Skeletal muscle cell (primary cell): ENCODE measurements around the gene LRTM2.

Experiments
- DNase-seq: peaks from one replicate; pipeline ENCODE4 v3.0.0-alpha.2; 2010; ENCODE audit warnings: low read depth
- H3K4me3 ChIP-seq: 2 replicates; pipeline ENCODE4 v1.5.1; 2011; ENCODE audit warnings: low read depth, mild to moderate bottlenecking, control low read depth, low read length, moderate library complexity

LRTM2 gene

GRCh38 chr12:1838994-1839365 is 18.6 kb downstream of the LRTM2 start:
- no peak overlapping the region for H3K4me3 ChIP-seq
- DNase-seq = no peak

- H3K4me3 ChIP-seq = no peak overlapping the region
- no peak for DNase-seq
Observed at GRCh38 chr12:1839464-1839863, 19.1 kb downstream of the LRTM2 start.

- no peak overlapping the region for H3K4me3 ChIP-seq
- no peak for DNase-seq
Observed at GRCh38 chr12:1839956-1840951, 19.9 kb downstream of the LRTM2 start.

GRCh38 chr12:1840981-1841425 is 20.6 kb downstream of the LRTM2 start:
- no peak for DNase-seq
- H3K4me3 ChIP-seq = no peak overlapping the region

GRCh38 chr12:1841586-1842182 is 21.3 kb downstream of the LRTM2 start:
- H3K4me3 ChIP-seq = no peak overlapping the region
- no peak for DNase-seq

GRCh38 chr12:1842183-1842904 is 22.0 kb downstream of the LRTM2 start:
- DNase-seq = no peak
- H3K4me3 ChIP-seq = no peak overlapping the region

- DNase-seq = no peak
- H3K4me3 ChIP-seq = no peak overlapping the region
Observed at GRCh38 chr12:1842905-1843640, 22.7 kb downstream of the LRTM2 start.

GRCh38 chr12:1843641-1844005 is 23.3 kb downstream of the LRTM2 start:
- no peak for DNase-seq
- no peak overlapping the region for H3K4me3 ChIP-seq

GRCh38 chr12:1844223-1844622 is 23.9 kb downstream of the LRTM2 start:
- H3K4me3 ChIP-seq = no peak overlapping the region
- DNase-seq = no peak

- no peak for DNase-seq
- H3K4me3 ChIP-seq = no peak overlapping the region
Observed at GRCh38 chr12:1844661-1845409, 24.5 kb downstream of the LRTM2 start.

- DNase-seq = no peak
- H3K4me3 ChIP-seq = no peak overlapping the region
Observed at GRCh38 chr12:1845427-1845826, 25.1 kb downstream of the LRTM2 start.

GRCh38 chr12:1845886-1846285 is 25.5 kb downstream of the LRTM2 start:
- no peak for DNase-seq
- H3K4me3 ChIP-seq = no peak overlapping the region

GRCh38 chr12:1846421-1847405 is 26.3 kb downstream of the LRTM2 start:
- no peak overlapping the region for H3K4me3 ChIP-seq
- no peak for DNase-seq

GRCh38 chr12:1847411-1847810 is 27.0 kb downstream of the LRTM2 start:
- no peak for DNase-seq
- no peak overlapping the region for H3K4me3 ChIP-seq

- DNase-seq = no peak
- no peak overlapping the region for H3K4me3 ChIP-seq
Observed at GRCh38 chr12:1848146-1848545, 27.8 kb downstream of the LRTM2 start.

GRCh38 chr12:1848745-1849144 is 28.4 kb downstream of the LRTM2 start:
- no peak overlapping the region for H3K4me3 ChIP-seq

GRCh38 chr12:1851151-1851701 is 30.9 kb downstream of the LRTM2 start:
- no peak for DNase-seq
- H3K4me3 ChIP-seq = no peak overlapping the region

More at GRCh38 chr12:1848745-1849144, 28.4 kb downstream of the LRTM2 start:
- DNase-seq = no peak
